Esophagus muscularis mucosa (tissue), 3 donors: ENCODE measurements around the gene ATP6V1B1.

ENCODE experiments used
- CTCF ChIP-seq, 3 experiments: fragments of 200-600 bp in 2 of 3; fragments of 450-650 bp in 1 of 3; sonication (generic) in 2 of 3; IDR thresholded peaks; one replicate each; pipeline ENCODE4 v1.5.1; 2017 to 2019; ENCODE audit warnings: antibody characterized with exemption in 3 of 3, mild to moderate bottlenecking in 2 of 3, moderate library complexity in 1 of 3
- POLR2A ChIP-seq: fragments of 450-650 bp; IDR thresholded peaks from one replicate; pipeline ENCODE4 v1.6.1; 2017; ENCODE audit warnings: antibody characterized with exemption, moderate library complexity, mild to moderate bottlenecking, low read depth

GRCh38 chr2:70898363-70899240 lies 37.1 kb upstream of the ATP6V1B1 start:
- TF ChIP-seq POLR2A (no peak), CTCF (IDR thresholded peaks at IDR 0.05) (no peak)
